ENCODE measurements around the gene ABLIM1.

GRCh38 chr10:114545819-114546218 is 112.3 kb downstream of the ABLIM1 start:
- TF ChIP-seq CTCF (IDR thresholded peaks at IDR 0.05) (no peak), POLR2A (IDR thresholded peaks at IDR 0.05) (no peak)

Measured in testis (tissue), 2 donors.